SH-SY5Y (cell line): ENCODE data around the gene GSN.

ENCODE experiments used
- GATA2 ChIP-seq: IDR thresholded peaks from 2 replicates; pipeline ENCODE4 v1.6.1; 2011; ENCODE audit warnings: mild to moderate bottlenecking, low read depth, low read length
- GATA3 ChIP-seq: IDR thresholded peaks from 2 replicates; pipeline ENCODE4 v1.6.1; 2011; ENCODE audit warnings: low read depth, mild to moderate bottlenecking, low read length, moderate library complexity

- TF ChIP-seq GATA2 = no peak
- no peak for TF ChIP-seq GATA3
Observed at GRCh38 chr9:121328876-121329681, 61.1 kb downstream of the GSN start.
